ENCODE measurements around the gene PPP1R10. TPM values are rescaled to one million over a fixed set of nuclear protein-coding genes. Genes with fewer than 3 reads are reported as not detected.
A peak's percentile ranks its signal among the peaks of the same experiment; 100 is the strongest.
"Not testable (repeated sequence)": the region's sequence is repeated elsewhere in the genome, so short reads cannot be mapped to it uniquely, and the experiment has no call there.

Gene PPP1R10
- total RNA-seq, 1 donor from 2014 or later, result 126 TPM

- Mint-ChIP-seq H3K9me3 (no peaks in the 10 kb centered on the region), H3K36me3 (ENCODE audit: low read depth) (peaks cover 69% of the 10 kb centered on the region), H3K27me3 (ENCODE audit: insufficient read depth) (no peaks in the 10 kb centered on the region), H3K27ac (no peak overlapping the region), H3K4me3 (no peak overlapping the region), H3K4me1 (ENCODE audit: low read depth) (peaks cover 17% of the 10 kb centered on the region)
- no peak for DNase-seq (ENCODE audit: low spot score)
- intact Hi-C loops (cut with micrococcal nuclease), result no loop called here
Measured at GRCh38 chr6:30601815-30602641, 15.0 kb downstream of the PPP1R10 start.

DNA sequence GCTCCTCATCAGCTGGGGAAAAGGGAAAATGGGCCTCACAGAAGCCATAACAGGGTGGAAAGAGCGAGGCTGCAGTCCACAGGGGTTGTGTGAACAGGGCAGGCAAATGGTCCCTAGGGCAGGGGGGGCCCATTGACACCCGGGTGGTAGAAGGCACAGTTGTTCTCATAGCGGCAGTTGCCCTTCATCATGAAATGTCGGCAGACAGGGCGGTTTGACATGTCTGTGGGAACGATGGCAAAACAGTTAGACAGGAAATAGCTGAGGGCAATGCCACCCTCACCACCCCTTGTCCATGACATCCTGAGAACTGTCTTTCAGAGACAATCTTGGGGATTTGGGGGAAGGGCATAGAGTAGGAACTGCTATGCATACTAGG is 15.6 kb downstream of the PPP1R10 start:
- H3K27ac Mint-ChIP-seq, result peak overlapping the region; percentile 29
- no peaks in the 10 kb centered on the region for H3K27me3 Mint-ChIP-seq (ENCODE audit: insufficient read depth)
- H3K4me3 Mint-ChIP-seq, result no peak overlapping the region
- intact Hi-C loops (cut with micrococcal nuclease), result no loop called here
- H3K36me3 Mint-ChIP-seq (ENCODE audit: low read depth), result peaks cover 64% of the 10 kb centered on the region
- DNase-seq (ENCODE audit: low spot score), result no peak
- H3K4me1 Mint-ChIP-seq (ENCODE audit: low read depth), result peaks cover 18% of the 10 kb centered on the region
- no peaks in the 10 kb centered on the region for H3K9me3 Mint-ChIP-seq

DNA sequence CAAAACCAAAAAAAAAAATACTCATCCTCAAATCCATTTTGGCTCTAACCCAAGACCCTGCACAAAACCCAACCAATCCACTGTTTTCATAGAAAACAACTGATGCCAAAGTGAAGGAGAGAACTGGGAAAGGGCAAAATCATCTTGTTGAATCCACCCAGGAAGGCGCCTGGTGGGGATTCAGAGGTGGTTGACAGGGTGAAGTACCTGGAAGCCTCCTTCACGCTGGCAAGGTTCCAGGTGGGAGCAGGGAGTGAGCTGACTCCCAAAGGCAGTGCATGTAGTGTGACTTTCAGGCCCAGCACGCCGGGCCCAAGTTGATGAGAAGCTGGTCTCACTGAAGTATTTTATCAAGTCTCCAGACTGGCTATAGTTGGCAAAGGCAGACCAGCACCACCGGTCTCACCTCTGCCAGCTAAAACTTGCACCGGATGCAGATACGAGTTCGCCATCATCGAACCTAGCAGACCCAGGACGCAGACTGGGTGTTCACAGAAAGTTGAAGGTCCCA is 16.5 kb downstream of the PPP1R10 start:
- intact Hi-C loops (cut with micrococcal nuclease), result no loop called here
- Mint-ChIP-seq H3K36me3 (ENCODE audit: low read depth) (peaks cover 57% of the 10 kb centered on the region), H3K4me3 (no peak overlapping the region)

GRCh38 chr6:30599625-30600324 is 17.3 kb downstream of the PPP1R10 start:
- peaks cover 18% of the 10 kb centered on the region for H3K4me1 Mint-ChIP-seq (ENCODE audit: low read depth)
- intact Hi-C loops (cut with micrococcal nuclease), result no loop called here
- H3K9me3 Mint-ChIP-seq, result no peaks in the 10 kb centered on the region
- DNase-seq (ENCODE audit: low spot score), result no peak
- peaks cover 53% of the 10 kb centered on the region for H3K36me3 Mint-ChIP-seq (ENCODE audit: low read depth)
- H3K27ac Mint-ChIP-seq, result no peak overlapping the region
- H3K27me3 Mint-ChIP-seq (ENCODE audit: insufficient read depth), result no peaks in the 10 kb centered on the region
- no peak overlapping the region for H3K4me3 Mint-ChIP-seq

More for the DNA sequence above, 16.5 kb downstream of the PPP1R10 start:
- Mint-ChIP-seq H3K27me3 (ENCODE audit: insufficient read depth) (no peaks in the 10 kb centered on the region), H3K4me1 (ENCODE audit: low read depth) (peaks cover 18% of the 10 kb centered on the region), H3K9me3 (no peaks in the 10 kb centered on the region), H3K27ac (no peak overlapping the region)
- DNase-seq (ENCODE audit: low spot score), result no peak

DNA sequence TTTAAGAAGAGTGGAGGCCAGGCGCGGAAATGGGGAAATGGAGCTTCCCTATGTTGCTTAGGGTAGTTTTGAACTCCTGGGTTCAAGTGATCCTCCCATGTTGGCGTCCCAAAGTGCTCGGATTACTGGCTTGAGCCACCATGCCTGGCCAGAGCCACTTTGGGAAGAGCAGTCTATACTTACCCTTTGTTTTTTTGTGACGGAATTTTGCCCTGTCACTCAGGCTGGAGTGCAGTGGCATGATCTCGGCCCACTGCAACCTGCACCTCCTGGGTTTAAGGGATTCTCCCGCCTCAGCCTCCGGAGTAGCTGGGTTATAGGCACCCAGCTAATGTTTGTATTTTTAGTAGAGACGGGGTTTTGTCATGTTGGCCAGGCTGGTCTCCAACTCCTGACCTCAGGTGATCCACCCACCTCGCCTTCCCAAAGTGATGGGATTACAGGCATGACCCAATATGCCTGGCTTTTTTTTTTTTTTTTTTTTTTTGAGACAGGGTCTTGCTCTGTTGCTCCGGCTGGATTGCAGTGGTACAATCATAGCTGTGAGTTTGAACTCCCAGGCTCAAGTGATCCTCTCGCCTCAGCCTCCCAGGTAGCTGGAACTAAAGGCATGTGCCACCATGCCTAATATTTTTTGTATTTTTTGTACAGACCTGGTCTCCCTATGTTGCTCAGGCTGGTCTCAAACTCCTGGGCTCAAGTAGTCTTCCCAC is 18.0 kb downstream of the PPP1R10 start:
- Mint-ChIP-seq H3K27me3 (ENCODE audit: insufficient read depth) (no peaks in the 10 kb centered on the region), H3K36me3 (ENCODE audit: low read depth) (peaks cover 53% of the 10 kb centered on the region), H3K9me3 (no peaks in the 10 kb centered on the region), H3K27ac (no peak overlapping the region), H3K4me3 (no peak overlapping the region), H3K4me1 (ENCODE audit: low read depth) (peaks cover 18% of the 10 kb centered on the region)
- no peak for DNase-seq (ENCODE audit: low spot score)
- intact Hi-C loops (cut with micrococcal nuclease), result no loop called here

DNA sequence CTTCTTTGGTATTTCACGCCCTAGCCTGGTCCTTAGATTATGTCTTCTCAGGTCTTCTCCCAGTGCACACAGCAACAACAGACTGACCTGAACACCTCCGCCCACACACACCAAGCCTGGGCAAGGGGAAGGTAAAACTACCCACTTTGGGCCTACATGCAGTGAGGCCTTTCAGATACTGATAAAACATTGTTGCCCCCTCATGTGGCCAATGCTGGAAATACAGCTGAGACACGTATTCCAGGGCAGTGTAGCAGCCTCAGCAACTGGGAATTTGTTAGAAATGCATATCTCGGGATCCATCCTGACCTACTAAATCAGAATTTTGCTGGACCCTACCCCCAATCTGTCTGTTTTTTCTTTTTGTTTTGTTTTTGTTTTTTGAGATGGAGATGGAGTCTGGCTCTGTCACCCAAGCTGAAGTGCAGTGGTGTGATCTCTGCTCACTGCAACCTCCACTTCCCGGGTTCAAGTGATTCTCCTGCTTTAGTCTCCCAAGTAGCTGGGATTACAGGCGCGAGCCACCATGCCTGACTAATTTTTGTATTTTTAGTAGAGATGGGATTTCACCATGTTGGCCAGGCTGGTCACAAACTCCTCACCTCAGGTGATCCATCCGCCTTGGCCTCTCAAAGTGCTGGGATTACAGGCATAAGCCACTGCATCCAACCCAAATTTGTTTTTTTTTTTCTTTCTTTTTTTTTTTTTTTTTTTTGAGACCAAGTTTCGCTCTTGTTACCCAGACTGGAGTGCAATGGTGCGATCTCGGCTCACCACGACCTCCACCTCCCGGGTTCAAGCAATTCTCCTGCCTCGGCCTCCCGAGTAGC is 19.5 kb downstream of the PPP1R10 start:
- H3K27me3 Mint-ChIP-seq (ENCODE audit: insufficient read depth); H3K4me1 Mint-ChIP-seq (ENCODE audit: low read depth); H3K4me3 Mint-ChIP-seq; H3K9me3 Mint-ChIP-seq: not testable (repeated sequence)
- intact Hi-C loops (cut with micrococcal nuclease), result loop anchor here (1.0 to 2.0 kb wide), 3 partner anchors 15 to 115 kb away; no protein-coding TSS in a partner anchor
- peak; percentile 63 for DNase-seq (ENCODE audit: low spot score)
- Mint-ChIP-seq H3K36me3 (ENCODE audit: low read depth) (peaks cover 40% of the 10 kb centered on the region), H3K27ac (peak overlapping the region; percentile 71)

- peaks cover 12% of the 10 kb centered on the region for H3K4me1 Mint-ChIP-seq (ENCODE audit: low read depth)
- no peaks in the 10 kb centered on the region for H3K9me3 Mint-ChIP-seq
- H3K27ac Mint-ChIP-seq, result no peak overlapping the region
- intact Hi-C loops (cut with micrococcal nuclease), result no loop called here
- no peak overlapping the region for H3K4me3 Mint-ChIP-seq
- H3K27me3 Mint-ChIP-seq (ENCODE audit: insufficient read depth), result no peaks in the 10 kb centered on the region
- peaks cover 51% of the 10 kb centered on the region for H3K36me3 Mint-ChIP-seq (ENCODE audit: low read depth)
- no peak for DNase-seq (ENCODE audit: low spot score)
Measured at GRCh38 chr6:30592287-30592686, 24.8 kb downstream of the PPP1R10 start.

DNA sequence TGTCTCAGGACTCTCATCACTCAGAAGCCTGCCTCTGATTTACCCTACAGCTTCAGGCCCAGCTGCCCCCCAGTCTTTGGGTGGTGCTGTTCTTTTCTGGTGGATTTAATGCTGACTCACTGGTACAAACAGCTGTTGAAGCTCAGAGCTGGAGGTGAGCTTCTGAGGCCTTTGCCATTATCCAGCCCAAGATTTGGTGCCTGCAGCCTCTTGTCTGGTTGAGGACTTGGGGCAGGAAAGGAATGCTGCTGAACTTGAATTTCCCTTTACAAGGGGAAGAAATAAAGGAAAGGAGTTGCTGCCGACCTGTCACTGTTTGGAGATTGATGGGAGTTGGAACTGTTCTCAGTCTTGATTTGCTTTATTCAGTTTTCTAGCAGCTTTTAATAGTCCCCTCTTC is 26.0 kb downstream of the PPP1R10 start:
- no peaks in the 10 kb centered on the region for H3K27me3 Mint-ChIP-seq (ENCODE audit: insufficient read depth)
- peaks cover 9% of the 10 kb centered on the region for H3K4me1 Mint-ChIP-seq (ENCODE audit: low read depth)
- peaks cover 56% of the 10 kb centered on the region for H3K36me3 Mint-ChIP-seq (ENCODE audit: low read depth)
- intact Hi-C loops (cut with micrococcal nuclease), result no loop called here
- no peaks in the 10 kb centered on the region for H3K9me3 Mint-ChIP-seq
- H3K4me3 Mint-ChIP-seq, result no peak overlapping the region
- H3K27ac Mint-ChIP-seq, result no peak overlapping the region
- no peak for DNase-seq (ENCODE audit: low spot score)

DNA sequence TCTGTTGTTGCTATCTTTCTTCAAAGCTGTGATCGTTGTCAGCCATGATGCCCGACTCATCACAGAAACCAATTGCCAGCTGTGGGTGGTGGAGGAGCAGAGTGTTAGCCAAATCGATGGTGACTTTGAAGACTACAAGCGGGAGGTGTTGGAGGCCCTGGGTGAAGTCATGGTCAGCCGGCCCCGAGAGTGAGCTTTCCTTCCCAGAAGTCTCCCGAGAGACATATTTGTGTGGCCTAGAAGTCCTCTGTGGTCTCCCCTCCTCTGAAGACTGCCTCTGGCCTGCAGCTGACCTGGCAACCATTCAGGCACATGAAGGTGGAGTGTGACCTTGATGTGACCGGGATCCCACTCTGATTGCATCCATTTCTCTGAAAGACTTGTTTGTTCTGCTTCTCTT is 26.5 kb downstream of the PPP1R10 start:
- H3K36me3 Mint-ChIP-seq (ENCODE audit: low read depth), result peaks cover 58% of the 10 kb centered on the region
- H3K4me1 Mint-ChIP-seq (ENCODE audit: low read depth), result peaks cover 9% of the 10 kb centered on the region
- intact Hi-C loops (cut with micrococcal nuclease), result no loop called here
- no peaks in the 10 kb centered on the region for H3K9me3 Mint-ChIP-seq
- peak overlapping the region; percentile 70 for H3K27ac Mint-ChIP-seq
- H3K27me3 Mint-ChIP-seq (ENCODE audit: insufficient read depth), result no peaks in the 10 kb centered on the region
- no peak overlapping the region for H3K4me3 Mint-ChIP-seq
- DNase-seq (ENCODE audit: low spot score), result no peak

DNA sequence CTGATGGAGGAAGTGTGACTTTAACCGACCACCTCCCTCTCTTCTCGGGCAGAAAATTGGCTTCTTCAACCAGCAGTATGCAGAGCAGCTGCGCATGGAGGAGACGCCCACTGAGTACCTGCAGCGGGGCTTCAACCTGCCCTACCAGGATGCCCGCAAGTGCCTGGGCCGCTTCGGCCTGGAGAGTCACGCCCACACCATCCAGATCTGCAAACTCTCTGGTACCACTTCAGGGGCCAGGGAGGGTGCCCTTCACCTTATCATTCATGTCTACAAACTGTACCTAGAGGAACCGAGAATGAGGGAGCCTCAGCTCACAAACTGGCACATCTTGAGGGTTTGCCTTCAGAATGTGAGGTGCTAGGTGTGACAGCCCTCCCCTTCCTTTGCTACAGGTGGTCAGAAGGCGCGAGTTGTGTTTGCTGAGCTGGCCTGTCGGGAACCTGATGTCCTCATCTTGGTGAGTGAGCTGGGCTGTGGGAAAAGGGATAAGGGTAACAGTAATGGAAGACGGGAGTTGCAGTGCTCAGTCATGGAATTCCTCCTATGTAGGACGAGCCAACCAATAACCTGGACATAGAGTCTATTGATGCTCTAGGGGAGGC is 27.2 kb downstream of the PPP1R10 start:
- Mint-ChIP-seq H3K4me1 (ENCODE audit: low read depth) (peaks cover 9% of the 10 kb centered on the region), H3K36me3 (ENCODE audit: low read depth) (peaks cover 57% of the 10 kb centered on the region), H3K27me3 (ENCODE audit: insufficient read depth) (no peaks in the 10 kb centered on the region), H3K27ac (no peak overlapping the region), H3K4me3 (no peak overlapping the region), H3K9me3 (no peaks in the 10 kb centered on the region)
- no peak for DNase-seq (ENCODE audit: low spot score)
- intact Hi-C loops (cut with micrococcal nuclease), result no loop called here

DNA sequence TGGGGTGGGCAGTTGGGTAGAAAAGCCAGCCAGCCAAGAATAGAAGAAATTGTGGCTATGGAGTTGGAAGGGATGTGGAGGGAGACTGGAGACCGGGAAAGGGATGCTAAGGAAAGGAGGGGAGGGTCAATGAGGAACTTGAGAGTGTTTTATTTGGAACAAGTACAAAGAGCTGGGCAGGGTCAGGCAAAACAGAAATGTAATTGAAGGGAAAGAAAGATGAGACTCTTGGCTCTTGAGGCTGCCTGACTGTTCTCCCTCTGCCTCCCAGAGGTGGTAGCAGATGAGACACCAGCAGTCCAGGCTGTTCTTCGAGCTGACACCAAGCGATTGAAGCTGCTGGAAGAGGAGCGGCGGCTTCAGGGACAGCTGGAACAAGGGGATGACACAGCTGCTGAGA is 33.1 kb downstream of the PPP1R10 start:
- intact Hi-C loops (cut with micrococcal nuclease), result no loop called here
- H3K27me3 Mint-ChIP-seq (ENCODE audit: insufficient read depth), result no peaks in the 10 kb centered on the region
- no peak overlapping the region for H3K4me3 Mint-ChIP-seq
- no peak for DNase-seq (ENCODE audit: low spot score)
- H3K9me3 Mint-ChIP-seq, result no peaks in the 10 kb centered on the region
- H3K4me1 Mint-ChIP-seq (ENCODE audit: low read depth), result no peaks in the 10 kb centered on the region
- H3K36me3 Mint-ChIP-seq (ENCODE audit: low read depth), result peaks cover 62% of the 10 kb centered on the region
- no peak overlapping the region for H3K27ac Mint-ChIP-seq

DNA sequence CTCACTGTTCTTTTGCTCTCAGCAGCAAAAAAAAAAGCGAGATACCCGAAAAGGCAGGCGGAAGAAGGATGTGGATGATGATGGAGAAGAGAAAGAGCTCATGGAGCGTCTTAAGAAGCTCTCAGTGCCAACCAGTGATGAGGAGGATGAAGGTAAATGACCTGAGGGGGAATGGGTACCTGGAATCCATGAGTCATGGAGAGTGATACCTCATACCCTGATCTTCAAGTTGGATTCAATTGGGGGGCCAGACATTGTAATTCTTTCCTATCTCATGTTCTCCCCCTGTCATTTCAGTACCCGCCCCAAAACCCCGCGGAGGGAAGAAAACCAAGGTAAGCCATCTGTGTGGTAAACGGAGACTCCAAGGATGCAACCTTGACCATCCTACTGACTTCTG is 39.0 kb downstream of the PPP1R10 start:
- Mint-ChIP-seq H3K36me3 (ENCODE audit: low read depth) (peaks cover 59% of the 10 kb centered on the region), H3K27ac (no peak overlapping the region), H3K27me3 (ENCODE audit: insufficient read depth) (no peaks in the 10 kb centered on the region), H3K4me1 (ENCODE audit: low read depth) (peaks cover 29% of the 10 kb centered on the region), H3K4me3 (no peak overlapping the region), H3K9me3 (no peaks in the 10 kb centered on the region)
- intact Hi-C loops (cut with micrococcal nuclease), result no loop called here
- no peak for DNase-seq (ENCODE audit: low spot score)

Data from activated T-helper 1 cell treated with anti-CD3 and anti-CD28 coated beads, Interleukin-12 subunit alpha, Interleukin-12 subunit beta, Interleukin-2, Interleukin-4 antibody, amounts not matched to agents 30 ng/mL and 10 ng/mL and 1 ng/mL, durations not matched to agents 14 hours and 24 hours and 36 hours (primary cell).